Measurements from ENCODE around the gene DPH6.
"Not testable (repeated sequence)": the region's sequence is repeated elsewhere in the genome, so short reads cannot be mapped to it uniquely, and the experiment has no call there.

Gene DPH6

GRCh38 chr15:35329521-35329961 lies 216.4 kb downstream of the DPH6 start:
- DNase-seq (ENCODE audit: low read depth in 2 of 2), result no peak

GRCh38 chr15:35328836-35329235 lies 217.1 kb downstream of the DPH6 start:
- DNase-seq (ENCODE audit: low read depth in 2 of 2), result not testable (repeated sequence)

DNA sequence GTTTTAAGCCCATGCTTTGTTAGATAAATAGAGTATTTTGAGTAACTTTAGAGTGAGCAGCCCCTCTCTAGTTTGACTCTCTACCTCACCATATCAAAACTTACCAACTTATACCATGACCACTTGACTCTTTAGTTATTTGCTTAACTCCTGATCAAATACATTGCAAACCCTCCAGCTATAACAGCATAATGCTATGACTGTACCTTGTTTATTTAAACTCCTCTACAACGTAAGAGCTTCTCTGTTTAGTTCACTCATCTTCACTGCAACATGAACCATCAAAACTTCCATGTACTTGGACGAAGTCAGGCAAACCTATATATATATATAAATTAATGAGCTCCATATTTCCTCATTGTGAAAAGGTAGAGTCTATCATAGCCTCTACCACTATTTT lies 218.2 kb downstream of the DPH6 start:
- DNase-seq (ENCODE audit: low read depth in 2 of 2), result no peak

DNA sequence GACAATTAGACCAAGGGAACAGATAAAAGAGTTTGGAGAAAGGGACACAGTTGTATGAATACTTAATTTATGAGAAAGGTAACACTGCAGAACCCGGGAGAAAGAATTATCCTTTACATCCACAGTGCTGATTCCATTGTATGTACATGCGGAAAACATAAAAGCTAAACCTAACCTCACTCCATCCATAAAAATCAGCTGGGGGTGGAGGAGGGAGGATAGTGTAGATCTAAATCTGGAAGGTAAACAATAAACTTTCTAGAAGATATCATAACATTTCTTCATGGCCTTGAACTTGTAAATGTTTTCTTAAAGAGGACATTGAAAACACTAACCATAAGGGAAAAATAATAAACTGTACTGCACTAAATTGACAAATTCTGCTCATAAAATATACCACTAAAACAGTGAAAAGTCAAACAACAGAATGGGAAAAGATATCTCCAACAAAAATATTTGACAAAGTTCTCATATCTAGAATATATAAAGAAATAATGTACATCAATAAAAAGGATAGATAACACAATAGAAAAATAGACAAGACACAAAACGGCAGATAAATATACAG lies 220.5 kb downstream of the DPH6 start:
- DNase-seq (ENCODE audit: low read depth in 2 of 2), result no peak

DNA sequence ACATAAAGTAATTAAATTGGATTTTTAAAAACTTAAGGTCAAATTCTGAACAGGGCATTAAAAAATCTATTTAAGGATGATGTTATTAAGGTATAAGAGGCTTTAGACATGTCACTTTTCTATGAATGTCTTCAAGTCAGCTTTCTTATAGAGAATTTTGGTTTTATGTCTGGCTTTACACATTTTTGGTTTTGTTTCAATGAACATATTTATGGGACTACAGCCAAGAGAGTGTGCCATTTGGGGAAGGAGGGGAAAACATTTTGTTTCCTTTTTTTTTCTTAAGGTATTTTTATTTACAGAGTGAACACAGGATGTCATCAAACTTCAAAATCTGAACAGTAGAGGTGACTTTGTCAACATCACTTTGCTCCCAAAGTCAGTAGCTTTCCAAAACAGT lies 222.8 kb downstream of the DPH6 start:
- DNase-seq (ENCODE audit: low read depth in 2 of 2), result no peak

- DNase-seq (ENCODE audit: low read depth in 2 of 2), result no peak
These were observed 224.0 kb downstream of the DPH6 start for GRCh38 chr15:35321926-35322325.

DNA sequence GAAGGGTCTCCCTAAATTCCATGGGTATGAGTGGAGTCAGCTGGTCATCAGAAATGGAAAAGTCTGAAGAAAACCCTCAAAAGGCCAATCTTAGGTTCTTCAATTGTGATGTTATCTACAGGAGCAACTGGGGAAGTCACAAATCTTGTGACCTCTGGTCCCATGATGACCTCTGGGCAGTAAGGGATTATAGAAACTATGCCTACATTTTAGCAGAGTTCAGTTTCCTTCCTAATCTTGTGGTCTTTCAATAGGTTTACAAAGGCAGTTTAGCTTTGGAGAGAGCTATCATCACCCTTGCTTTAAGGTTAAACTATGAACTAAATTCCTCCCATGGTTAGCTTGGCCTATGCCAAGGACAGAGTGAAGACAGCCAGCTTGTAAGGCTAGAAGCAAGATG lies 225.1 kb downstream of the DPH6 start:
- no peak for DNase-seq (ENCODE audit: low read depth in 2 of 2)

All from stimulated activated CD8-positive, alpha-beta memory T cell treated with anti-CD3 and anti-CD28 coated beads, Interleukin-7, amount 100 ng/mL, for 4 hours (primary cell).